GM23248 (cell line): Measurements from ENCODE around the gene CTNNA2.

Experiments
- EZH2 ChIP-seq: fragments of 200-600 bp; sonication (generic); IDR thresholded peaks from 2 replicates; pipeline ENCODE4 v1.6.1; 2018; ENCODE audit warnings: antibody characterized with exemption, mild to moderate bottlenecking; ENCODE audit not compliant: insufficient read depth, poor library complexity, severe bottlenecking
- EZH2phosphoT487 ChIP-seq: fragments of 200-600 bp; sonication (generic); IDR thresholded peaks from 2 replicates; pipeline ENCODE4 v1.6.1; 2018; ENCODE audit warnings: antibody characterized with exemption, moderate library complexity, mild to moderate bottlenecking, low read depth; ENCODE audit not compliant: insufficient read depth

GRCh38 chr2:80687524-80687923 is 1174.7 kb downstream of the CTNNA2 start:
- TF ChIP-seq EZH2 (no peak), EZH2phosphoT487 (no peak)
